GM20431 (cell line): ENCODE data around the gene GAB1.

Experiments used
- in situ Hi-C: fragments of 300-500 bp; cut with MseI, MboI; formaldehyde crosslinking; loops from one replicate; pipeline ENCODE4 v1.15.0; 2020; ENCODE audit warnings: low sequenced_read_pairs; ENCODE audit not compliant: unreplicated experiment

GAB1 gene

DNA sequence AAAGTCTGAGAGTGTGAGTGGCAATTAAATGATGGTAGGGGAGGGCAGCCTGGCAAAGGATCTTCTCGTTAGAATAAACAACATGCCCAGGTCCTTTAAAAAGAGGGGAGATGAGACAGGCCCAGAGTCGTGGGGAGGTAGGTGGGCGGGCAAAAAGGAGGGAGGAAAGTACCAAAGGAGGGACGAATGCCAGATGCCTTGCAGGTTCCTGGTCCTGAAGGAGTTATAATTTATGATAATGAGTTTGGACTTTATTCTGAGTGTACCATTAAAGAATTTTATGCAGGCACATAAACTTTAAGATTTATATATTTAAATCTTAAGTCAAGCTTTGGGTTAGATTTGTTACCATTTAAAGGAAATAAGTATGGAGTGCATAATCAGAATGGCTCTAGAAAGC is 114.5 kb downstream of the GAB1 start:
- in situ Hi-C loops: no loop called here

DNA sequence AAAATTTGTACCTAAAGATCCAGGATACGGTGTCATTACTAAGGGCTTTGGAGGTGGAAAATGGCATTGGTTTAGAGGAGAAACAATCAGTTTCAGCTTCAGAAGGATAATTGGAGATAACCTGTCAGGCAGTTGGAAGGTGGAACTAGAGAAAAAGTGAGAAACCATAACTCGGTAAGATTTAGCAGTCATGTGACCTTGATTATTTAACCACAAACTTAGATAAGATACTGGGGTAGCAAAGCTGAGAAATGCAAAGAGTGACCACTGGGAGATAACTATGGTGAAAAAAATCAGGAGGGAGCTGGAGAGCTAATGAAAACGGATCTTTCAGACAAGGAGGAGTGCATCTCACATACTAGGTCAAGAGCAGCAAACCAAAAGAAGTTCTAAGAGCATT is 118.5 kb downstream of the GAB1 start:
- in situ Hi-C loops: no loop called here

DNA sequence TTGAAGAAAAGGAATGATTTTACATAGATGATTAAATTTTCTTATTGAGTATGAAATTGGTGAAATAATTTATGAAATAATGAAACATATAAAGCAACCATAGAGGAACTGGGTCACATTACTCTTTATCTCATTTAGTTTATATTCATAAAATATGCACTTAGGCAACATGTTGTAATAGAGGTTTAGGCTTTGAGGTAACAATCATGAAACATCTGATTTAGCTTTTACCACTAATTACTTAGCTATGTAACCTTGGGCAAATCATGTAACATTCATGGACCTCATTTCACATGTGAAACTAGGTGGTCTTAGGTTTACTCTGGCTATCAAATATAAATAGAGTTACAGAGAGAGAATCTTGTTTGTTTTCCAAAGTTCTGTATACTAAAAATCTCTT is 122.3 kb downstream of the GAB1 start:
- in situ Hi-C loops: no loop called here

DNA sequence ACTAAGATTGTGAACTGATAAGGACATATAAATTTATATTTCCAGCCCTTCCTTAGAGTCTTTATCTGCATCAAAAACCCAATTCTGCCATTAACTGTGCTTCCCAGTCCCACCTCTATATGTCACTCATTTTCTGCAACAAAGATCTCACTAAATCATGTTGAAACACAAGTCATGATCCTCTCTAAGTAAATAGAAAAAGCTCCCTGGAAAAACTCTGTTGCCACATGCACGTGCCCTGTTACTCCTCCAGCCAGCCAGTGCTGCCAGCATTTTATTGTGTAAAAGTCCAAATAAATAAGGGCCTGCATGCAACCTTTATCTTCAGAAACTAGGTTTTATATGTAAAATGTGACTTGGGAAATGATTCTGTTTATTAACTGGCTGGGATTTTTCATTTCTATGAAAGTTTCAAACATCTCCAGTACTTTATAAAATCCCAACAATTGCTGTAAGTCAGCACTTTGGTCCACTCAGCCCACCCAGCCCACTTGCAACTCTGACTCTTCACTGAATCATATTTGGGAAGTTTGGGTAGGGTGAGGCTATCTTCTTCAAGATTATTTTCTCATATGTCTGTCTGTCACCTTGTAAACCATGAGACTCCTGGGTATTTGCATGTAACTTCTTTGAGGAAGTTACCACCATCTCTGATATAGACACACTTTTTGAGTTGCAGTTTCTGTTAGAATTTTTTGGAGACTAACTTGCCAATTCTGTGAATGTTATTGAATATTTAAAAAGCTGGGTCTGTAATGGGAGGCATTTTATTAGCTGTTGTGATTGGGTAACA is 136.9 kb downstream of the GAB1 start:
- in situ Hi-C loops: no loop called here

DNA sequence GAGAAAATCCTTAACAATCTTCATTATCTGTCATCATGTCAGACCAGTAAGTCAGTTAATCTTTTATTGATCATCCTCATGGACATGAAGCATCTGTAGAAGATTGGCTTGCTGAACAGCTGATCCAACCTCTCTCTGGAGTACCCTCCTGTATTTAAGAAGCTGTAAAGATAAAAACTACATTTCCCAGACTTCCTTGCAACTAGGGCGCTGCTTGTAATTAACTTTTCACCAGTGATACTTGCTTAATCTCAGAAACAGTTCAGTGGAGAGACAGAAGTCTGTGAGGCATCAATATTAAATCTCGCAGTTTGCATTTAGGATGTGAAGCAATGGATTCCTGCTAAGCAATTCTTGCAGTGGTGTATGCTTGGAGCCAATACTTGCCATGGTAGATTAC is 140.8 kb downstream of the GAB1 start:
- in situ Hi-C loops: loop anchor here (25.0 kb wide), 1 partner anchor 265 kb away; no protein-coding TSS in a partner anchor

DNA sequence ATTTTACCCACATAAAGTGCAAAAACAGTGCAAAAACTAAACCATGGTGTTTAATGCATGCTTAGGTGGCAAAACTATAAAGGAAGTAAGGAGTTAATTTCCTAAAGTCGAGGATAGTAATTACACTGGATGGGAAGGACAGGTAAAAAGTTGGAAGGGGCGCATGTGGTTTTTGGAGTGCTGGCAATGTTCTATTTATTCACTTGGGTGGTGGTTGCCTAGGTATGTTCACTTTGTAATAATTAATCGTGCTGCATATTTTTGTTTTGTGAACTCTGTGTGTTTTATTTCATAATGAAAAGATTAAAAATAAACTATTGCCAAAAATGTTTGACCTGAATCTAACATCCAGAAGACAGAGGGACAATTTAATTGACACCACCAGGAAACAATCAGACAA is 144.7 kb downstream of the GAB1 start:
- in situ Hi-C loops: loop anchor here (25.0 kb wide), 1 partner anchor 269 kb away; no protein-coding TSS in a partner anchor

DNA sequence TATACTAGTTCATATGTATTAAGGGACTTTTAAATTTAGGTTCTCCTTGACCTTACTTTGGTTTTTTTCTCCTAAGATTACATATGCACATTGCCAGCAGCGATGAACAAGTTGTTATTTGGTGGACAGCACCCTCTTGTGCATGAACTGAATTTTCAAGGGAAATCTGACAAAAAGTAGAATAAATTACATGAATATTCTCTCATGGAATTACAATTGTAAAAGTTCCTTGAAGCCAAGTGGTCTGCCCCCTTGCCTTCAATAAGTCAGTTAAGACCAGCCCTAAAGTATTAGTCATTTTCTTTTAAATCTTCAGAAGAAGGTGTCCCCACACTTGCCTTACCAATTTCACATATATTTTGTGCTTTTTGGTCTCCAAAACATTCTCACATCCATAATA is 146.2 kb downstream of the GAB1 start:
- in situ Hi-C loops: loop anchor here (25.0 kb wide), 1 partner anchor 271 kb away; no protein-coding TSS in a partner anchor

DNA sequence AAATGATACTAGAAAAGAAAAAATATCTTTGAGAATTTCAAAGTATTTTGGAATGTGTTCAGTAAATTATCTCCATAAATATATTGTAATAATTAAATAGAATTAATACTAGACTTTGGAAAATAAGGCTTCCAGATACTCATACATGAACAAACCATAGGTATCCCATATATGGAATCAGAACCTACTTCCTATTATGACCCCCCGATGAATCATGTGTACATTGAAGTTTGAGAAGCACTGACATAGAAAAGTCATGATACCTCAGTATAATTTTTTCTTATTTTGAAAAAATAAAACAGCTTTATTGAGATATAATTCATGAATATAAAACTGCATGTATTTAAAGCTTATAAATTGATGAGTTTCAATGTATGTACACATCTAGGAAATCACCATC is 149.6 kb downstream of the GAB1 start:
- in situ Hi-C loops: loop anchor here (25.0 kb wide), 1 partner anchor 274 kb away; no protein-coding TSS in a partner anchor

DNA sequence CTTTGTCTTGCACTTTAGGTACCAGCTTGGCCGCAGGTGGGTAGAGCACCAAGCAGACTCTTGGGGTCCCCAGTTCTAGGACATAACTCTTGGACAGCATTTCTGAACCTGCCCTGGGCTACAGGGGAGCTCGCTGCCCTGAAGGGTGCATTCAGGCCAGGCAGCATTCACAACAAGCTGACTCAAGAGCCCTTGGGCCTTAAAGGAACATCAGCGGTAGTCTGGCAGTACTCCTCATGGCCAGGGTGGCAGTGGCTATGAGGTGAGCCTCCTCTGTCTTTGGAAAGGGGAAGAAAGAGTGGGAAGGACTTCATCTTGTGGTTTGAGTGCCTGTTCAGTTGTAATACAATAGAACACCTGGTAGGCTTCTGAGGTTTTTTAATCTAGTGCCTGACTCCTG is 152.0 kb downstream of the GAB1 start:
- in situ Hi-C loops: loop anchor here (25.0 kb wide), 1 partner anchor 276 kb away; no protein-coding TSS in a partner anchor

DNA sequence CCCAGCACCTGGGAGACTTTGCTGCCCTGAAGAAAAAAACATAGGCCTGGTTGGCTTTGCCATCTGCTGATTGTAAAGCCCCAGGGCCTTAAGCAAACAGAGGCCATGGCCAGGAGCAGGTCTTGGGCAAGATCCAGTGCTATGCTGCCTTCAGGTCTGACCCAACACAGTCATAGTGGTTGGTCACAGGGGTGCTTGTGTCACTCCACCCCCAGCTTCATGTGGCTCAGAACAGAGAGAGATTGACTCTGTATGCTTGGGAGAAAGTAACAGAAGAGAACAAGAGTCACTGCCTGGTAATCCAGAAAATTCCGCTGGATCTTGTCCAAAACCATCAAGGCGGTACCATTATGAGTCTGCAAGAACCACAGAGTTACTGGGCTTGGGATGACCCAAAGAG is 152.4 kb downstream of the GAB1 start:
- in situ Hi-C loops: loop anchor here (25.0 kb wide), 1 partner anchor 277 kb away; no protein-coding TSS in a partner anchor

DNA sequence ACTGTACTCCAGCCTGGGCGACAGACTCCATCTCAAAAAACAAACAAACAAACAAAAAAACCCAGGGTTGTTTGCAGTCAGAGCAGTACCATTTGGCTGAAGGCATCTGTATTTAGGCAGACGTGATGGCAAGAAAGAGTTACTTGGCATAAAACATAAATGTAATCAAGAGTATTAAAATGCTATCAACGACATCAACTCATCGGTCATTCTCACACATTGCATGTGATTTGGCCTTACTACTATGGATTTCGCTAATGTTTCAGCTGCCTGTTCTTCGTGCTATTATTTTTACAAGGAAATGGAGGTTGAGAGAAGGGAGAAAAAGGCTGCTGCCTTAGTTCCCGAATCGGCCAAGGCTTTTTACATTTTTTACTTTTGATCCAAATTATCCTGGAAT is 161.3 kb downstream of the GAB1 start:
- in situ Hi-C loops: loop anchor here (25.0 kb wide), 1 partner anchor 286 kb away; no protein-coding TSS in a partner anchor

DNA sequence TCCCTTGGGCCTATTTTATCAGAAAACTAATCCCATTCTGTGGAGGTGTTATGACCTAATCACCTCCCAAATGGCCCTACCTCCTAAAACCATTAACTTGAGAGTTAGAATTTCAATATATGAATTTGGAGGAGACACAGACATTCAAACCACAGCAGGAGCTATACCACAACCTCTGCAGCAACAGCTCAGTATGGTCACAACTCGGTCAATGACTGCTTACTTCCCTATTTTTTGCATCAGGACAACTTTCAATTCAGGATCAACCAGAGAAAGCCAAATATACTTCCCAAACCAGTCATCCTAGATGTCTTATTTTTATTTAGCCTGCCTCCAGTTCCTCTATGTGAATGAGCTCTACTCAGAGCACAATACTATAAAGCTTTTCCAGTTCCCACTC is 165.6 kb downstream of the GAB1 start:
- in situ Hi-C loops: no loop called here

DNA sequence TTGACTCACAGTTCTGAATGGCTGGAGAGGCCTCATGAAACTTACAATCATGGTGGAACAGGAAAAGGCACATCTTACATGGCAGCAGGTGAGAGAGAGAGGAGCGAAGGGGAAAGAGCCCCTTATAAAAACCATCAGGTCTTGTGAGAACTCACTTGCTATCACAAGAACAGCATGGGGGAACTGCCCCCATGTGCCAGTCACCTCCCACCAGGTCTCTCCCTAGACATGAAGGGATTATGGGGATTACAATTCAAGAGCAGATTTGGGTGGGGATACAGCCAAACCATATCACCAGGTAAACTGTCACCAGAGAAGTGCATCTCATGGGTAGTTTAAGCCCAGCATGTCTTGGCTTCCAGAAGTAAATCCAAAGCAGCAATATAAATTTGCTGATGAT is 169.4 kb downstream of the GAB1 start:
- in situ Hi-C loops: no loop called here

DNA sequence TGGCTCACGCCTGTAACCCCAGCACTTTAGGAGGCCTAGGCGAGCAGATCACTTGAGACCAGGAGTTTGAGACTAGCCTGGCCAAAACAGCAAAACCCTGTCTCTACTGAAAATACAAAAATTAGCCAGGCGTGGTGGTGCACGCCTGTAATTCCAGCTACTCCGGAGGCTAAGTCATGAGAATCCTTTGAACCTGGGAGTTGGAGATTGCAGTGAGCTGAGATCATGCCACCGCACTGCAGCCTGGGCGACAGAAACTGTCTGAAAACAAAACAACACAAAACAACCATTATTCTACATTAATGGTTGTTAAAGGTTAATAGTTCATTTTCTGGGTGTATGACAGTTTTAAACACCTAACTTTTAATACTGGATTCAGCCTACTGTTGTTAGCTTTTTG is 175.2 kb downstream of the GAB1 start:
- in situ Hi-C loops: no loop called here

DNA sequence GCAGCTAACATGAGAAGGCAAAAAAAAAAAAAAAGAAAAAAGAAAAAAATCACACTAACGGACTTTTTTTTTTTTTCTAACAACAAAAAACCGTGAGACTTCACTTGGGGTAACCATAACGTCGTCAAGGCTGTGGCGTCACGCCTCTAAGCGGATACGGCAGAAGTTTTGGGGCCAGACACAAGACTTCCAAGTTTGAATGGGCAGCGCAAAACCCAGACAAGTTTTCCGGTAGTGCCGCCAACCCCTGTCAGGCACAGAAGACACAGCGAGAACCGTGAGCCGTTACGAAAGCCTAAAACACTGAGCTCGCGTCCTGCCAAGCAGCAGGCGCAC is 176.3 kb downstream of the GAB1 start:
- in situ Hi-C loops: no loop called here

DNA sequence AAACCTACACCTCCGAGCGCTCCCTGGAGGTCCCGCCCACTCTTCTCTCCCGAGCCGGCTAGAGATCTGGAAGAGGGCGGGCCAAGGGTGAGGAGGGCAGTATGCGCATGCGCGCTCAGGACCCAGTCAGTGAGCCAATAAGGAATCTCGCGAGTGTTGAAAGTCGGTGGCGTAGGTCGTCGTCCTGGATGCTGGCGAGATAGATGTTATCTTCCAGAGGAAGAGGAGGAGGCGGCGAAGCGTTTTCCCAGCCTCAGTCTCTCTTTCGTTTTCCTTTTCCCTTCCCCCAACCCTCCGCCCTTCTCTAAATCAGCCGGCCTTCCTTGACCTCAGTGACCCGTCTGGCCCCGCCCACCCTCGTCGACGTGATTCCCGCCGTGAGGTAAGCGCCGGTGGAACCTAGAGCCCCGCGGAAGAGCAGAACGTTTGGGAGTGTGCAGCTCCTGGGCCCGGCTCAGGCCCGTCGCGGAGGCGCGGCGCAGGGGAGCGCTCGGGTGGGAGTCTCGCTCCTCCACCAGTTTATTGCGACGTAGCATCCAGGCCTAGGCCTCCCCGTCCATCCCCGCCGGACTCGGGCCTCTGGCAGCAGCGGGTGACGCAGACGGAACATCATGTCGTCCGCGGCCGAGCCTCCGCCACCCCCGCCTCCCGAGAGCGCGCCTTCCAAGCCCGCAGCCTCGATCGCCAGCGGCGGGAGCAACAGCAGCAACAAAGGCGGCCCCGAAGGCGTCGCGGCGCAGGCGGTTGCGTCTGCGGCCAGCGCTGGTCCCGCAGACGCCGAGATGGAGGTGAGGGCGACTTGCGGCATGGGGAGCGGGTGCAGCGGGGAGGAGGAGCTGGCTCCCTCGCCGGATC is 176.9 kb downstream of the GAB1 start, which contains the start of gene SMARCA5:
Gene SMARCA5, plus strand, starts transcription at position 389 of the 855 bp plus-strand sequence. Its CDS starts 223 bp downstream, at position 612.
- in situ Hi-C loops: no loop called here

DNA sequence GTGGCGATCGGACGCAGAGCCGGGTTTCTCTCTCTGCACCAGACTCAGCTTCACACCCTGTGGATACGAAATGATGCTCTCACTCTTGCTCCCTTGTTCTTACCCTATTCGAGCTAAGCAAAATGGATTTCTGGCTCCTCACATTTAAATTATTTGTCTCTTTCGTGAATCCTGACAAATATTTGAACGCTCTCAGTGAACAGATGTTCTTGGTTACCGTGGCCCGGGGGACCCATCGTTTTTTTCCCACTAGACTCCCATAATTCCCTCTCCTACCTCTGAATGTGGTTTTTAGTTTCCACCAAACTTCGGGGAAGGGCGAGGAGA is 177.5 kb downstream of the GAB1 start:
- in situ Hi-C loops: no loop called here

DNA sequence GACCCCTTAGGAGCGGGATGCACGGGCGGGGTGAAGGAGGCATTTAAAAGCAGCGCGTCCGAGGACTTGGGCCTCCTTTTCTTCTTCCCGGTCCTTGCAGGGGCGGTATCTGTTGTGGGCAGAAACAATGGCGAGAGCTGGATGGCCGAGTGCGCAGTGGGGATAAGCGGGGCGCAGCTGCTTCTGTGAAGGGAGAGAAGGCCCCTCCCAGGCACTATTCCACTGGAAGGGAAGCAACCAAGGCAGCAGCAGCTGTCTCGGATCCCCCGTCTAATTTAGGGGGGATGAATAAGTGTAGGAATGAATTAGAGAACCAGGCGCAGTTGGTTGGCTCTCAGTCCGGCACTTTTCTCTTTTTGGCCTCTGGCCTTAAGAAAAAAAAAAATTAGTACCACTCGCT is 177.8 kb downstream of the GAB1 start:
- in situ Hi-C loops: no loop called here

DNA sequence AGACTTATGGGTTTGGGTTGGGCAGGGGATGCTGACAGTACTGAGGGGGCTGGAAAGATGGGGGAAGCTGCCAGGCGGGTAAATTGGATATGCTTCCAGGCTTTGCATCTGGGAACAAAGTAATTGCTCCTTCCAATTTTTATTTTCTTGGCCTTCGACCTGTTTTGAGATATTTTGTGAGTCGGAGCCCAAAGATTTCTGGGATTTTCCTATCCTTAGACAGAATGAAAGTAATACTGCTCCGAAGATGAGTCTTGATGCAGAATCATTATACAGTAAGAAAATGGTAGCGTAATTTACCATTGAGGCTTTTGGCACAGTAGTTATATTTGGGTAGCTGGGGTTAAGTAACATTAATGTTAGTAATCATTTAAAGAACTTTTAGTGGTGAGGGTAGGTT is 178.2 kb downstream of the GAB1 start:
- in situ Hi-C loops: no loop called here

DNA sequence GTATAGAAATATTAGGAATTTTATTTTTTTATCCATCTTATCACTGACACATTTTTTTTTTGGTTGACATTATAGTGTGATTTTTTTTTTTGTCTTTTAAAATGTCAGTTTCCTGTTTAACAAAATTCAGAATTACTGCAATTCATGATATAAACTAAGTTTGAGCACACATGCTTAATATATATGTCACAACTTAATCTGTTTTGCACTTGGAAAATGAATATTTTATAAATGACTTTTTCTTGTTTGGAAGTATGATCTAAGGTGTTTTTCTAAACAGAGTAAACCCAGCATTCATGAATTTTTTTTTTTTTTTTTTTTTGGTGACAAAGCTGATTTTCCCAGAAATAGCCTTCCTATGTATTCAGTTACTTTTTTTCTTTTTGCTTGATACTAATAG is 179.2 kb downstream of the GAB1 start:
- in situ Hi-C loops: no loop called here

DNA sequence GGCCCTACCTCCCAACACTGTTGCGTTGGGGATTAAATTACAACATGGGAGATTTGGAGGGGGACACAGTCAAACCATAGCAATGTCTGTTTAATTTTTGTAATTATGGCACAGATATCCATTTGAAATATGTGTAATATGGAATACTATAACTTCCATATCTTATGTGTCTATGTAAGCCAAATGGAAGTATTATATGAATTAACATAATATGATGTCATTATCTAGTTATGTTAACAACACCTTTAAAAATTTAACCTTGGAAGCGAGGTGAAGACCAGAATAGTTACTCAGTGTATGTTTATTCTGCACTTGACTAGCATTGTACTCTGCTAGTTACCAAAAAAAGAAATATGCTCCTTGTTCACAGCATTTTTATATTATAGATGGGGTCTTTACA is 181.1 kb downstream of the GAB1 start:
- in situ Hi-C loops: no loop called here
